ENCODE results near the gene NUTM2A.
"Not testable (repeated sequence)": the region's sequence is repeated elsewhere in the genome, so short reads cannot be mapped to it uniquely, and the experiment has no call there.

NUTM2A gene

DNA sequence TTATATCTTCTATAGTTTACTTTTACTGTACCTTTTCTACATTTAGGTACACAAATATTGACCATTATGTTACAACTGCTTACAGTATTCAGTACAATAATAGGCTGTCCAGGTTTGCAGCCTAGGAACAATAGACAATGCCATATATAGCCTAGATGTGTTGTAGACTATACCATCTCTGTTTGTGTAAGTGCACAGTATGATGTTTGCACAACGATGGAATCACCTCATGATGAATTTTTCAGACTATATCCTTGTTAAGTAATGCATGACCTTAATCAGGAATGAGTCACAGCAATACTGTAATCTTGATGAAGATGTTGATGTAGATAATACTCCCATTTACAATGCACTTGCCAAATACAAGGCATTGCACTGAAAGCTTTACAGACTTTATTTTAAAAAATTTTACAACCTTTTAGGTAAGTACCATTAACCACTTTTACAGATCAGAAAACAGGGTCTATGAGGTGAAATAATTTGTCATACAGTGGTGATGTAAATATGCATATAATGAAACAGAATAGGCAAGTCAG lies 23.6 kb downstream of the NUTM2A start:
- not testable (repeated sequence) for DNase-seq

DNA sequence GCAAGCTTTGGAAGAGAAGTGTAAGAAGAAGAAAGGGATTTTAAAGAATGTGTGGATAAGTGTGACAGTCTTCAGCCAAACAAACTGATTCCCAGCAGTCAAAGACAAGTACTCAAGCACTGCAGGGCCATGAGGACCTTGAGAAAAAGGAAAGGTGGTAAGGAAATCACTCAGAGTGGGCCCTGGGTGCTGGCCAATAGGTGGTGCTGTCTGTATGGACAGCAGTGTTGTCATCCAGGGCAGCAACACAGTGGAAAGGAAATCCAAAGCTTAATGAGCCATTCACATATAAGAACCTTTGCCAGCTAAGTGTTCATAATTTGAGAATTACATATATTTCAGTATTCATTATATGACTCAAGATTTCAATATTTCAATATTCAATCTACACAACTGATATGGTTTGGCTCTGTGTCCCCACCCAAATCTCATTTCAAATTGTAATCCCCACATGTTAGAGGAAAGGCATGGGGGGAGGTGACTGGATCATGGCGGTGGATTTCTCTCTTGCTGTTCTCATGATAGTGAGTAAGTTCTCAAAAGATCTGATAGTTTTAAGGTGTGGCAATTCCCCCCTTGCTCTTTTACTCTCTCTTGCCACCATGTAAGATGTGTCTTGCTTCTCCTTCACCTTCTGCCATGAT lies 55.6 kb downstream of the NUTM2A start:
- DNase-seq: not testable (repeated sequence)
